Neural progenitor cell (in vitro differentiated cells): ENCODE results near the gene SPDYE16.
"Not testable (repeated sequence)": the region's sequence is repeated elsewhere in the genome, so short reads cannot be mapped to it uniquely, and the experiment has no call there.

Experiments
- CTCF ChIP-seq: fragments of 200-600 bp; sonication (generic); IDR thresholded peaks from 2 replicates; pipeline ENCODE4 v1.5.1; 2017; ENCODE audit warnings: antibody characterized with exemption, mild to moderate bottlenecking
- EZH2phosphoT487 ChIP-seq: fragments of 200-600 bp; sonication (generic); IDR thresholded peaks from 2 replicates; pipeline ENCODE4 v1.6.1; 2017; ENCODE audit warnings: antibody characterized with exemption

- not testable (repeated sequence) for TF ChIP-seq CTCF, EZH2phosphoT487
Measured at GRCh38 chr7:76543197-76543596, at the start of gene SPDYE16.
